ENCODE results near the gene FALEC. TPM values are rescaled to one million over a fixed set of nuclear protein-coding genes. Genes with fewer than 3 reads are reported as not detected.

Gene FALEC
- total RNA-seq, 1 donor from 2014 or later, result 0.43 TPM

DNA sequence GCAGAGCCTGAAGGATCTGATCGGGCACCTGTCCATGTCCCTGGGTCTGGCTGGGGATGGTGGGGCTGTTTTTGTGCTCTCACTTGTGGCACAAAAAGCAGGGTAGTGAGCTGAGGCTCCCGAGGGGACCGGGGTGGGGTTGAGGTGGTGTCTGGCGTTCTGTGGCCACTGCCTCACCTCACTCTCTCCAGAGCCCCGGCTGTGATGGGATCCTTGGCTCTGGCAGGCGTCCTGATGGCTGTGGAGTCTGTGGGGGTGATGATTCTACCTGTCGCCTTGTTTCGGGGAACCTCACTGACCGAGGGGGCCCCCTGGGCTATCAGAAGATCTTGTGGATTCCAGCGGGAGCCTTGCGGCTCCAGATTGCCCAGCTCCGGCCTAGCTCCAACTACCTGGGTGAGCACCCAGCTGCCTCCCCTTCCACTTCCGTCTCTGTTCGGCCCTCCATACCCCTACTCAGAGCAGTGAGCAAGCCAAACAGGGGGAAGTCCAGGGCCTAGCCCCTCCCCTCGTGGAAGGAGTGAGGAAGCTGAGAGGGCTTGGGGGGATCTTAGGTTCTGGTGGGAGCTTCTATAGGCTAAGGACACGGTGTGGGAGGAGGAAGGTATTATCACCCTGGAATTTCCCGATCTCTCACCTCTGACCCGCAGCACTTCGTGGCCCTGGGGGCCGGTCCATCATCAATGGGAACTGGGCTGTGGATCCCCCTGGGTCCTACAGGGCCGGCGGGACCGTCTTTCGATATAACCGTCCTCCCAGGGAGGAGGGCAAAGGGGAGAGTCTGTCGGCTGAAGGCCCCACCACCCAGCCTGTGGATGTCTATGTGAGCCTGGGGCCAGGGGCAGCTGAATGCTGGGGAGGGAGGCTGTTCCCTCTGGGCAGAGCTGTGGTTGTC lies 40.7 kb downstream of the FALEC start:
- no peak for TF ChIP-seq EZH2 (IDR thresholded peaks at IDR 0.05; ENCODE audit: insufficient read depth, low read length)
- TF ChIP-seq, protein P1, sequence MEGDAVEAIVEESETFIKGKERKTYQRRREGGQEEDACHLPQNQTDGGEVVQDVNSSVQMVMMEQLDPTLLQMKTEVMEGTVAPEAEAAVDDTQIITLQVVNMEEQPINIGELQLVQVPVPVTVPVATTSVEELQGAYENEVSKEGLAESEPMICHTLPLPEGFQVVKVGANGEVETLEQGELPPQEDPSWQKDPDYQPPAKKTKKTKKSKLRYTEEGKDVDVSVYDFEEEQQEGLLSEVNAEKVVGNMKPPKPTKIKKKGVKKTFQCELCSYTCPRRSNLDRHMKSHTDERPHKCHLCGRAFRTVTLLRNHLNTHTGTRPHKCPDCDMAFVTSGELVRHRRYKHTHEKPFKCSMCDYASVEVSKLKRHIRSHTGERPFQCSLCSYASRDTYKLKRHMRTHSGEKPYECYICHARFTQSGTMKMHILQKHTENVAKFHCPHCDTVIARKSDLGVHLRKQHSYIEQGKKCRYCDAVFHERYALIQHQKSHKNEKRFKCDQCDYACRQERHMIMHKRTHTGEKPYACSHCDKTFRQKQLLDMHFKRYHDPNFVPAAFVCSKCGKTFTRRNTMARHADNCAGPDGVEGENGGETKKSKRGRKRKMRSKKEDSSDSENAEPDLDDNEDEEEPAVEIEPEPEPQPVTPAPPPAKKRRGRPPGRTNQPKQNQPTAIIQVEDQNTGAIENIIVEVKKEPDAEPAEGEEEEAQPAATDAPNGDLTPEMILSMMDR (IDR thresholded peaks at IDR 0.05; ENCODE audit: insufficient read depth, low read depth, low read length), result no peak
- H3K27ac Mint-ChIP-seq (ENCODE audit: unreplicated experiment), result no peak overlapping the region
- Histone ChIP-seq H3K4me1 (ENCODE audit: insufficient read depth, low read length) (peaks cover 17% of the 10 kb centered on the region), H3K4me2 (ENCODE audit: low read length) (no peak overlapping the region), H3K27ac (ENCODE audit: low read depth, low read length) (no peak overlapping the region), H3K27me3 (ENCODE audit: insufficient read depth, low read length) (no peaks in the 10 kb centered on the region), H2AFZ (ENCODE audit: low read depth, low read length) (no peak overlapping the region), H3K9ac (ENCODE audit: low read length) (no peak overlapping the region), H3K36me3 (ENCODE audit: insufficient read depth, low read length) (no peaks in the 10 kb centered on the region), H4K20me1 (ENCODE audit: insufficient read depth, low read length) (peaks cover 24% of the 10 kb centered on the region), H3K9me3 (ENCODE audit: insufficient read depth, low read depth, low read length) (no peaks in the 10 kb centered on the region), H3K79me2 (ENCODE audit: insufficient read depth, low read length) (peaks cover 17% of the 10 kb centered on the region), H3K4me3 (ENCODE audit: insufficient read depth, low read depth, low read length) (no peak overlapping the region)
- no peak for DNase-seq (ENCODE audit: low read depth)
- peaks cover 20% of the 10 kb centered on the region for H3K4me1 Mint-ChIP-seq (ENCODE audit: low read depth, unreplicated experiment)
- H3K9me3 Mint-ChIP-seq (ENCODE audit: unreplicated experiment), result no peaks in the 10 kb centered on the region
- no peaks in the 10 kb centered on the region for H3K27me3 Mint-ChIP-seq (ENCODE audit: low read depth, unreplicated experiment)
- H3K4me3 Mint-ChIP-seq (ENCODE audit: unreplicated experiment), result no peak overlapping the region
- FAIRE-seq, result no peak
- H3K36me3 Mint-ChIP-seq (ENCODE audit: low read depth, unreplicated experiment), result no peaks in the 10 kb centered on the region

DNA sequence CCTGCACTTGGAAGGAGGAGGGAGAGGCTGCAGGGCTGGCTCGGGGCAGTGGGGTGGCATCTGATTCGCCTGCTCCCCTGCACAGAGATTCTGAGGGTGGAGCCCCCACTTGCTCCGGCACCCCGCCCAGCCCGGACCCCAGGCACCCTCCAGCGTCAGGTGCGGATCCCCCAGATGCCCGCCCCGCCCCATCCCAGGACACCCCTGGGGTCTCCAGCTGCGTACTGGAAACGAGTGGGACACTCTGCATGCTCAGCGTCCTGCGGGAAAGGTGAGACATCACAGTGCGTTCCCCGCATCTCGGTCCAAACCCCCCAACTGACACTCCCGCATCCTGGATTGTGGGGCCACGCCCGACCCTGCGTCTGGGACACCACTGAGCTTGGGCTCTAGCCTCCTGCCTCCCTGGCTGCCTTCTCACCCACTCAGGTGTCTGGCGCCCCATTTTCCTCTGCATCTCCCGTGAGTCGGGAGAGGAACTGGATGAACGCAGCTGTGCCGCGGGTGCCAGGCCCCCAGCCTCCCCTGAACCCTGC lies 41.6 kb downstream of the FALEC start:
- no peaks in the 10 kb centered on the region for H3K9me3 ChIP-seq (ENCODE audit: insufficient read depth, low read depth, low read length)
- H3K27ac ChIP-seq (ENCODE audit: low read depth, low read length), result no peak overlapping the region
- no peak for TF ChIP-seq EZH2 (IDR thresholded peaks at IDR 0.05; ENCODE audit: insufficient read depth, low read length)
- TF ChIP-seq, protein P1 (IDR thresholded peaks at IDR 0.05; ENCODE audit: insufficient read depth, low read depth, low read length), result no peak
- Mint-ChIP-seq H3K27ac (ENCODE audit: unreplicated experiment) (no peak overlapping the region), H3K9me3 (ENCODE audit: unreplicated experiment) (no peaks in the 10 kb centered on the region), H3K36me3 (ENCODE audit: low read depth, unreplicated experiment) (no peaks in the 10 kb centered on the region), H3K27me3 (ENCODE audit: low read depth, unreplicated experiment) (no peaks in the 10 kb centered on the region), H3K4me3 (ENCODE audit: unreplicated experiment) (no peak overlapping the region), H3K4me1 (ENCODE audit: low read depth, unreplicated experiment) (peaks cover 19% of the 10 kb centered on the region)
- peaks cover 24% of the 10 kb centered on the region for H4K20me1 ChIP-seq (ENCODE audit: insufficient read depth, low read length)
- H3K36me3 ChIP-seq (ENCODE audit: insufficient read depth, low read length), result no peaks in the 10 kb centered on the region
- no peaks in the 10 kb centered on the region for H3K27me3 ChIP-seq (ENCODE audit: insufficient read depth, low read length)
- H3K9ac ChIP-seq (ENCODE audit: low read length), result no peak overlapping the region
- H3K4me1 ChIP-seq (ENCODE audit: insufficient read depth, low read length), result peaks cover 22% of the 10 kb centered on the region
- FAIRE-seq, result no peak
- H2AFZ ChIP-seq (ENCODE audit: low read depth, low read length), result no peak overlapping the region
- H3K4me2 ChIP-seq (ENCODE audit: low read length), result no peak overlapping the region
- H3K4me3 ChIP-seq (ENCODE audit: insufficient read depth, low read depth, low read length), result no peak overlapping the region
- no peak for DNase-seq (ENCODE audit: low read depth)
- peaks cover 17% of the 10 kb centered on the region for H3K79me2 ChIP-seq (ENCODE audit: insufficient read depth, low read length)

DNA sequence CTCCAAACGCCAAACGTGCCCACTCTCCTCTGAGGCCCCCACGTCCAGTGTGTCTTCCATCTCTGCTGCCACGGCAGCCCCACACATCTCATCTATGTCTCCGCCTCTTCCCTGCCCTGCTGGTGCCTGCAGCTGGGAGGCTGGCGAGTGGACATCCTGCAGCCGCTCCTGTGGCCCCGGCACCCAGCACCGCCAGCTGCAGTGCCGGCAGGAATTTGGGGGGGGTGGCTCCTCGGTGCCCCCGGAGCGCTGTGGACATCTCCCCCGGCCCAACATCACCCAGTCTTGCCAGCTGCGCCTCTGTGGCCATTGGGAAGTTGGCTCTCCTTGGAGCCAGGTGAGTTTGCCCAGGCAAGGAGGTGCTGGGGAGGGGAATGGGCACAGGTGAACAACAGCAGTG lies 42.3 kb downstream of the FALEC start:
- H3K27me3 ChIP-seq (ENCODE audit: insufficient read depth, low read length), result no peaks in the 10 kb centered on the region

More for the DNA sequence above, 42.3 kb downstream of the FALEC start:
- no peak overlapping the region for H3K4me3 Mint-ChIP-seq (ENCODE audit: unreplicated experiment)
- Histone ChIP-seq H3K27ac (ENCODE audit: low read depth, low read length) (no peak overlapping the region), H3K4me3 (ENCODE audit: insufficient read depth, low read depth, low read length) (no peak overlapping the region), H4K20me1 (ENCODE audit: insufficient read depth, low read length) (peaks cover 24% of the 10 kb centered on the region), H3K36me3 (ENCODE audit: insufficient read depth, low read length) (no peaks in the 10 kb centered on the region), H3K79me2 (ENCODE audit: insufficient read depth, low read length) (peaks cover 22% of the 10 kb centered on the region), H3K4me1 (ENCODE audit: insufficient read depth, low read length) (peaks cover 23% of the 10 kb centered on the region), H3K9ac (ENCODE audit: low read length) (no peak overlapping the region), H3K9me3 (ENCODE audit: insufficient read depth, low read depth, low read length) (no peaks in the 10 kb centered on the region), H3K4me2 (ENCODE audit: low read length) (no peak overlapping the region), H2AFZ (ENCODE audit: low read depth, low read length) (no peak overlapping the region)
- no peaks in the 10 kb centered on the region for H3K9me3 Mint-ChIP-seq (ENCODE audit: unreplicated experiment)
- TF ChIP-seq, protein P1 (IDR thresholded peaks at IDR 0.05; ENCODE audit: insufficient read depth, low read depth, low read length), result no peak
- no peak for TF ChIP-seq EZH2 (IDR thresholded peaks at IDR 0.05; ENCODE audit: insufficient read depth, low read length)
- no peak overlapping the region for H3K27ac Mint-ChIP-seq (ENCODE audit: unreplicated experiment)
- H3K36me3 Mint-ChIP-seq (ENCODE audit: low read depth, unreplicated experiment), result no peaks in the 10 kb centered on the region
- no peak for FAIRE-seq
- no peak for DNase-seq (ENCODE audit: low read depth)
- H3K4me1 Mint-ChIP-seq (ENCODE audit: low read depth, unreplicated experiment), result peaks cover 19% of the 10 kb centered on the region
- no peaks in the 10 kb centered on the region for H3K27me3 Mint-ChIP-seq (ENCODE audit: low read depth, unreplicated experiment)
